Measurements from ENCODE around the gene ABHD4.
"Not testable (repeated sequence)": the region's sequence is repeated elsewhere in the genome, so short reads cannot be mapped to it uniquely, and the experiment has no call there.

The ABHD4 gene

DNA sequence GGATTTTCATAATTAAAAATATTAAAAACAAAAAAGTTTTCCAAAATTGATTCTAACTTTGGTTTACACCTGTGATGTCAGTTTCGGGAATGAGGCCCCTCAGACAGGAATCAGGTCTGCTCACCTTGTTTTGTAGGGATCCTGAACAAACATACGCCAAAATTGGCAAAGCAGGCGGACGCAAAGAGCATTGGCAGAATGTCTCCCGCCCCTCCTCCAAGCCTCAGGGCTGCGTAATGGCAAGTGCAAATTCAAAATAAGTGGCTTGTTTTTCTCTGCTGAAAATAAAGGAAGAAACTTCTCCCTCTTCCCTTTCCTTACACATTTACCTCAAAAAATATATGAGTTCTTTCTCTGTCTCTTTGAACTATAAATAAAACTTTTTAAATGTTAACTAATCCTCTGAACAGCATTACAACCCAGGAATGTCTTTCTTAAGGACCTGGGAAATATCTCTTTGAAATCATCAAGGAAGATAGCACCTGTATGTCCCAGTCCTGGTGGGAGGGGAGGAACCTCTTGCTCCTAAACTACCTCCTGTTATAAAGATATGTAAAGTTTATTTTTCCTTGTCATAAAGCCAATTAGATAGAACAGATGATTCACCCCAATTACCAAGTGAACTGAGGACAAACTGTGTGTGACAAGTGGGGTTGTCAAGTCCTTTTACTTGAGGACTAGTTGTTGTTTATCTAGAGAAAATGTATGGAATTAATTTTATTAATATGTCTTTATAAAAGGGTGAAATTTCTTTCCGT, 29.6 kb downstream of the ABHD4 start:
- no peak for DNase-seq (ENCODE audit: low read depth)

- no peak for DNase-seq (ENCODE audit: low read depth)
Measured at GRCh38 chr14:22629361-22629760, 31.3 kb downstream of the ABHD4 start.

DNA sequence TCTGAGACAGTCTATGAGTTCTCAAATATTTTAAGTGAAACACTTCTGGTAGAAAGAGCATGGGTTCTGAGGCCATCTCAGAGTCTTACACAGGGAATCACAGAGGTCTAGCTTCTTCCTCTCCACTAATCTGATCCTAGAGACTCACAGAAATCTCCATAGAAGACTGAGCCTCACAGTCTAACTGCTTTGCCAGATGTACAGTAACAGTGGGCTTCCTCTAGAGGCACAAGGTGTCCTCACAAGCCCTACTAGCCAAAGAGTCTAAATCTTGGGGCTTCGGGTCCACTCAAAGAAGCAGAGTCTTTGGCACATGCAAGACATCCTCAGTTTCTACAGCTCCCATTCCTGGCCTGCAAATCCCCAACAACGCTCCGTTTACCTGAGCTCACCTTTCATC, 32.0 kb downstream of the ABHD4 start:
- DNase-seq (ENCODE audit: low read depth), result no peak

DNA sequence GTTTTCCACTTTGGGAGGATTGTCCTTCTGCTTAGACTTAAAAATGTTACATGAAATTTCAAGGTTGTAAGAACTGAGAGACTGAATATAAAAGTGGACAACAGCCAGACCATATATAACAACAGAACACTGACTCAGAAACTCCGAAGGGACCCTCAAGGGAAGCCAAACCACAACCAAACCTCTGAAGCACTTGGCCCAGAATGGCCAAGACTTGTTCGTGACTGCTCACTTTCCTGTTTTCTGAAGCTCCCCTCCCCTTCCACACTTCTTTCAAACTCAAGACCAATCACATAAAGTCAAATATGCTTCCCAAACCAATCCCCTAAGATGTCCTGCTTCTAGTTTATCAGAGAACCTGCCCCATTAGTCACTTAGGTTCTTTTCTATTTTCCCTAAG, 32.4 kb downstream of the ABHD4 start:
- DNase-seq (ENCODE audit: low read depth), result peak; percentile 60

- no peak for DNase-seq (ENCODE audit: low read depth)
Measured at GRCh38 chr14:22634233-22634900, 36.3 kb downstream of the ABHD4 start.

- not testable (repeated sequence) for DNase-seq (ENCODE audit: low read depth)
Measured at GRCh38 chr14:22635980-22636379, 37.9 kb downstream of the ABHD4 start.

- DNase-seq (ENCODE audit: low read depth), result no peak
Measured at GRCh38 chr14:22640192-22640591, 42.1 kb downstream of the ABHD4 start.

DNA sequence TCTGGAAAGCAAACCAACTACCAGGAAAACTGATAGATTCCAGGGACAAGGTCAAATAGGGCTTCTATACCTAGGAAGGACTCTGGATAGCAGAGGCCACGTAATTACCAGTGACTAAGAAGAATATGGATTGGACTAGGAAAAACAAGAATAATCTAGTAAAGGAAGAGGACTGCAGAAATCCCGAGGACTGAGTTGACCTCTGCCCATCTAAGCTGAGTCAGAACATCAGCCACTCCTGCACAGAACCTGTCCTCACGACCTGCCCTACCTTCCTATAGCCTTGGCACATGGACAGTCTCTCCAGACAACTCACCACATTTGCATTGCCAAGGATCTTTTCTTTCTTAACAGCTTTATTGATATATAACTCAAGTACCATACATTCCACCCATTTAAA, 43.7 kb downstream of the ABHD4 start:
- DNase-seq (ENCODE audit: low read depth), result no peak

GRCh38 chr14:22644305-22644635, 46.2 kb downstream of the ABHD4 start, which contains the start of gene OR6J1:
TSS of gene OR6J1 (minus strand) at chr14:22644352. CDS start at chr14:22634811, 9,541 bp downstream.
- no peak for DNase-seq (ENCODE audit: low read depth)

DNA sequence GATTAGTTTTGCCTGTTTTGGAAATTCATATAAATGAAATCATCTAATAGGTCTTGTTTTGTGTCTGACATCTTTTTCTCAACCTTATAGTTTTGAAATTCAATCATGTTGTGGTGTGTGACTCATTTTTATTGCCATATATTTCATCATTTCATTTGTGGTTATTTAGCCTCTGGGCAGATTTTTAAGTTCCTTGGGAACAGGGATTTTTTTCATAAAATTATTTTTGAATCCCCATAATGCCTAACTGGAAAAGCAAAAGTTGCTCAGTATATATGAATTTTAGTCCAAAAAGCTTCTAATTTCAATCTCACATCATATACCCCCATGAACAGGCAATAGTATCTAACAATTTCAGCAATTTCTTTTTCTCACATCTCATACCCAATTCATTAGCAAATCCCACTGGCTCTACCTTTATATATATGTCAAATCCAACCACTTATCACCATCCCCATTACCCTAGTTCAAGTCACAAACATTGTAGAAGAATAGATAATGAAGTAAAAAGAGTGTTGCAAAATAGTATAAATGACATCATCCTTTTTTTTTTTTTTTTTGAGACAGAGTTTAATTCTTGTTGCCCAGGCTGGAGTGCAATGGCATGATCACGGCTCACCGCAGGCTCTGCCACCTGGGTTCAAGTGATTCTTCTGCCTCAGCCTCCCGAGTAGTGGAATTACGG, 48.6 kb downstream of the ABHD4 start:
- DNase-seq (ENCODE audit: low read depth), result peak; percentile 80

DNA sequence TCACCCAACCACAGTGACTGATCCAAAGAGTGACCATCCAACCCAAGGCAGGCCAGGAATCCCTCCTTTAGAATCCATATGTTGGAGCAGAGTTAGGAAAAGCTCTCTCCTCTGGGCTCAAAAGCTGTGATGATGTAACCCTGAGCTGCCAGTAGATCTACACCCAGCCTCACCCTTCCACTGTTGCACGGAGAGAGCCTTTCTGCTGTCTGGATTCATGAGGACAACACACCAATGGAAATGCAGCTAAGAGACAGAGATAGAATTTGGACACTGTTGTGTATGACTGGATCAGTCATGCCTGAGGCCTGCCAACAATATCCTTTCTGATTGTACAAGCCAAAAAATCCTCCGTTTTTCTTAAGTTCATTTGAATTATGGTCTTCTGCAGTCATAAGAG, 50.4 kb downstream of the ABHD4 start:
- DNase-seq (ENCODE audit: low read depth), result no peak

DNA sequence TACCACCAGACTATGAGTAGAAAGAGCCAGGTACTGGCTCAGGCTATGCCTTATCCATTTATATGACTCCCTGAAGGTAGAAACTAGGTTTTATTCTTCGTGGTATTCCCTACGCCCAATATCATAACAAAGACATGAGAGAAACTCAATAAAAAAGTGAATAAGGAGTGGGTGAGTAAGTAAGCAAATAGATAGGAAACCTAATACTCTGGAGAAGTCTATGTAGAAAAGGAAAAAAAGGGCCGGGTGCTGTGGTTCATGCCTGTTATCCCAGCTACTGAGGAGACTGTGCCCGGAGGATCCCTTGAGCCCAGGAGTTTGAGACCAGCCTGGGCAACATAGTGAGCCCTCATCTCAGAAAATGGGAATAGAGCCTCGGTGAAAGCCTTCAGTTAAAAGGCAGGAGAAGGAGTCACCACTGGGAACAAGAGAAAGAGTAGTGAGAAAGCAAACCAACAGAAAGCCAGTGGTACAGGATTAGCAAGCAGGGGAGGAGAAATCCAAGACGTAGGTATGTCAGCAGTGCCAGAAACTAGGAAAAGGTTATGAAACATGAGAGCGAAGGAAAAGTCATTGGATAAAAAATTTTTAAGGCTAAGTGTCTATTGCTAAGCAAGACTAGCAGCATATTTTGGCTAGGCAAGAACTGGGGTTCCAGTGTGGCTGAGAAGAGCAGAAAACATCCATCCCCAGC, 52.1 kb downstream of the ABHD4 start:
- DNase-seq (ENCODE audit: low read depth), result no peak

DNA sequence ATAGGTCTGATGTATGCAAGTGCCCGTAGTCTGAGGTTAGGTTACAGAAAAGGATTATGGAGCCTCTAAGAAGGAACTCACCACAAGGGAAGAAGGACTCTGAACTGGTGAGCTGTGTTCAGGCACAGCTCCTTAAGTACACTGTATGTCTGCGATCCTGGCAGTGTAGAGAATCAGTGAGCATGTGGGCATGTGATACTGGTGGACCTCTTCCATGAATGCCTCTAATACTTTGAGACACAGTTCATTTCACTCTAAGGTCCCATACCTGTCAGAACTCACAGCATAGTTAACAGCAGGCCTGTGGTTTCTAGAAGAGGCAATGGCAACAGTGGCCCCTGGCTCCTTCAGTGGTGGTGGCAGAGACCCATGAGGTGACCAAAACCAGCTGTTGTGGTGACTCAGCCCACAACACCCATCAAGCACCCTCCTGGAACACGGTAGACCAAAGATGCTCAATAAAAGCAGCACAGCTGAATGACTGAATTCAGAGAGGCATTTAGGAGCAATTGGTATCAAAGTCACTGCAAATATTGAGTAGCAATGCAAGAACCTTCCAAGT, 52.9 kb downstream of the ABHD4 start:
- DNase-seq (ENCODE audit: low read depth), result peak; percentile 38

DNA sequence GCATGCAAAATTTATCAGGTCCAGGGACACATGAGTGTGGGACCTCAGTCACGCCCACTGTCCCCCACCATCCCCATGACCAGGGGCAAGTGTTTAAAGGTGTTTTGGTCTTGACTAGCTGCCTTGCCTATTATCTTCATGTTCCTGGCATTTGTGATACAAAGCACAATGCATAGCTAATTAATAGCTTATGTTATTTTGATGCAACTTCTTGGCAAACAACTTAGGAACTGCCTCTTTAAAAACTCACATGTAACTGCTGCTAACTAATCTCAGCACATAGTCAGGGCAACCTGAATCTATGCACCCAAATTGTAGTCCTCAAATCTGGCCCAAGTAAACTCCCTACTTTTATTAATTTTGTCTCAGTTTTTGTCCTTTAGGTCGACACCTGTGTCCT, 53.5 kb downstream of the ABHD4 start:
- no peak for DNase-seq (ENCODE audit: low read depth)

GRCh38 chr14:22653012-22653621, 55.0 kb downstream of the ABHD4 start:
- DNase-seq (ENCODE audit: low read depth), result peak; percentile 85

DNA sequence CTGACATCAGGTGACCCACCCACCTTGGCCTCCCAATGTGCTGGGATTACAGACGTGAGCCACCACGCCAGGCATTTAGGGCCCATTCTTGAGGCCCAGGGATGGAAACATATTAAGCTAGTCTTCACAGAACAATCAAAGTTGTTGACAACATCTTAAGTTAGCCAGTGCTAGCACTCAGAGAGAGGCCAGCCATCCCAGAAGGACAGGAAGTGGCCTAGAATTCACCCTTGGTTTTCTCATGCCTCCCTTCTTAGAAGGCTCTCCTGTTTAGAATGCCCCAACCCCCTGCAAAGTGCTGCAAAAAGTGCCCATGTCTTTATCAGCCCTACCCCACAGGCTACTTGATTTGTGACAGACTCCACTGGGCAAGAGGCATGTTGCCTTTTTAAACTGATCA, 58.1 kb downstream of the ABHD4 start:
- DNase-seq (ENCODE audit: low read depth), result no peak

DNA sequence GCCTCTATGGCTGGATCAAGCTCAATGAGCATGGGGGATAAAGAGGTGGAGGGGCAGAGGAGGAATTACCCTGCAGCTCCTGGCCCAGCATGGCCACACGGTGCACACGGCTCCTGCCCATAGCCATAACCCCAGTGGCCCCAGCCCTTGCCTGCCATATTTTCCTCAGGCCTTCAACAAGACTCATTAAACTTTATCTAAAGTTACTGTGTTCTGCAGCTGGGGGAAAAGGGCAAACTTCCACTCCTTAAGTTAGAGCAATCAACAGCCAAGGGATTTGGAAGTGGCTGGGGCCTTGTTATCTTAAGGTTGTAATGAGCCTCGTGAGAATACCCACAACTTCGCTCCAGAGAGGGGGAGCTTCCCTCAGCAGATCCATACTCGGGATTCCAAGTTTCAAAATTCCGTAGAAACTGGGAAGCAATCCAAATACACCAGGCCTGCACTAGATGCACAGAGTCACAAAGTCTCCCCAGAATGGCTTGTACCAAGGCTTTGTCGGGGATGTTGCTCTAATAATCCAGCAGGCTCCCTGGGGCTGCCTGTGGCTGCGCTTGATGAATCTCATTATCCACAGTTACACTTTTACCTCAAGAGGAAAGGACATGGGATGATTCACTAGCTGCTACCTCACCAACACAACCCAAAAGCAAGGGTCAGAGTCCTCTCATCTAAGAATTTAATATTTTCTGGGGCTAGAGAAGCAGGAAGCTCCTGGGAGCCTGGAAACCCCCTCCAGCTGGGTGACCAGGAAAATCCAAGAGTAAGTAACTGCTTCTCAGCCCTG, 59.0 kb downstream of the ABHD4 start:
- DNase-seq (ENCODE audit: low read depth), result peak; percentile 44

- peak; percentile 51 for DNase-seq (ENCODE audit: low read depth)
Measured at GRCh38 chr14:22657861-22658260, 59.8 kb downstream of the ABHD4 start.

GRCh38 chr14:22658946-22659345, 60.8 kb downstream of the ABHD4 start:
- peak; percentile 33 for DNase-seq (ENCODE audit: low read depth)

GRCh38 chr14:22660654-22661053, 62.6 kb downstream of the ABHD4 start:
- DNase-seq (ENCODE audit: low read depth), result no peak
